Brain microvascular endothelial cell (primary cell): ENCODE measurements around the gene RCCD1.

ENCODE experiments used
- DNase-seq: peaks from one replicate; pipeline ENCODE4 v3.0.0-alpha.2; 2020
- H3K27ac ChIP-seq: fragments of 250-450 bp; sonication (Bioruptor Pico); 2 replicates; pipeline ENCODE4 v1.5.1; 2020; ENCODE audit warnings: mild to moderate bottlenecking, moderate library complexity
- H3K27me3 ChIP-seq: fragments of 250-450 bp; sonication (Bioruptor Pico); replicated peaks from 2 replicates; pipeline ENCODE4 v1.5.1; 2020; ENCODE audit warnings: mild to moderate bottlenecking
- H3K36me3 ChIP-seq: fragments of 250-450 bp; sonication (Bioruptor Pico); replicated peaks from 2 replicates; pipeline ENCODE4 v1.5.1; 2020; ENCODE audit warnings: mild to moderate bottlenecking
- H3K4me3 ChIP-seq: 2 replicates; pipeline ENCODE4 v1.5.1; 2011; ENCODE audit warnings: low read depth, mild to moderate bottlenecking, control low read depth, low read length, moderate library complexity
- in situ Hi-C: cut with HindIII; loops from 2 replicates; pipeline ENCODE4 v1.10.0; 2017; ENCODE audit warnings: low sequenced_read_pairs, low pct_ligation_motif_present
- TF ChIP-seq, protein P1 (sequence below): IDR thresholded peaks from 2 replicates; pipeline ENCODE4 v1.5.1; 2011; ENCODE audit warnings: low read depth, mild to moderate bottlenecking, moderate library complexity, low read length, control low read depth, inconsistent platforms; ENCODE audit errors: missing control alignments

The RCCD1 gene

DNA sequence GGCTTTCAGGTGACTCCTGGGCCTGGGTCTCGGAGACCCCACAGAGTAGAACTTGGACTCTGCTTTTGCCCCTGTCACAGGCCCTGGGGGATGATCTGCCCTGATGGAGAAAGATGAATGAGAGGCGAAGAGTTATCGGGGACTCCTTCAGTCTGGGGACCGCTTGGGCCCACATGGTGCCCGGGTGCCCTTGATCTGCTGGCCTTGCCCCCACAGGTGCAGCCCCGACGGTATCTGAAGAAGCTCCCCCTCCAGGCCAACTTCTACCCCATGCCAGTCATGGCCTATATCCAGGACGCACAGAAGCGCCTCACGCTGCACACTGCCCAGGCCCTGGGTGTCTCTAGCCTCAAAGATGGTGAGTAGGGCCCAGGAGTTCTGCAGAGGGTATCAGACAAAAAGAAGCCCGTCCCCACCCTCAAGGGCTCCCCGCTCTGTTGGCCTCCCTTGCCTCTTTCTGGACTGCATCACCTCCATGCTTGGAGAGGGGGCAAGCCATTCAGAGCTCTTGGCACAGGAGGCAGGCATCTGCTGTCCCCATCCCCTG is 41.2 kb upstream of the RCCD1 start:
- DNase-seq, result no peak
- in situ Hi-C loops, result no loop called here
- Histone ChIP-seq H3K4me3 (no peak overlapping the region), H3K27me3 (no peaks in the 10 kb centered on the region), H3K36me3 (peaks cover 39% of the 10 kb centered on the region), H3K27ac (no peak overlapping the region)
- TF ChIP-seq, protein P1, sequence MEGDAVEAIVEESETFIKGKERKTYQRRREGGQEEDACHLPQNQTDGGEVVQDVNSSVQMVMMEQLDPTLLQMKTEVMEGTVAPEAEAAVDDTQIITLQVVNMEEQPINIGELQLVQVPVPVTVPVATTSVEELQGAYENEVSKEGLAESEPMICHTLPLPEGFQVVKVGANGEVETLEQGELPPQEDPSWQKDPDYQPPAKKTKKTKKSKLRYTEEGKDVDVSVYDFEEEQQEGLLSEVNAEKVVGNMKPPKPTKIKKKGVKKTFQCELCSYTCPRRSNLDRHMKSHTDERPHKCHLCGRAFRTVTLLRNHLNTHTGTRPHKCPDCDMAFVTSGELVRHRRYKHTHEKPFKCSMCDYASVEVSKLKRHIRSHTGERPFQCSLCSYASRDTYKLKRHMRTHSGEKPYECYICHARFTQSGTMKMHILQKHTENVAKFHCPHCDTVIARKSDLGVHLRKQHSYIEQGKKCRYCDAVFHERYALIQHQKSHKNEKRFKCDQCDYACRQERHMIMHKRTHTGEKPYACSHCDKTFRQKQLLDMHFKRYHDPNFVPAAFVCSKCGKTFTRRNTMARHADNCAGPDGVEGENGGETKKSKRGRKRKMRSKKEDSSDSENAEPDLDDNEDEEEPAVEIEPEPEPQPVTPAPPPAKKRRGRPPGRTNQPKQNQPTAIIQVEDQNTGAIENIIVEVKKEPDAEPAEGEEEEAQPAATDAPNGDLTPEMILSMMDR, result no peak

DNA sequence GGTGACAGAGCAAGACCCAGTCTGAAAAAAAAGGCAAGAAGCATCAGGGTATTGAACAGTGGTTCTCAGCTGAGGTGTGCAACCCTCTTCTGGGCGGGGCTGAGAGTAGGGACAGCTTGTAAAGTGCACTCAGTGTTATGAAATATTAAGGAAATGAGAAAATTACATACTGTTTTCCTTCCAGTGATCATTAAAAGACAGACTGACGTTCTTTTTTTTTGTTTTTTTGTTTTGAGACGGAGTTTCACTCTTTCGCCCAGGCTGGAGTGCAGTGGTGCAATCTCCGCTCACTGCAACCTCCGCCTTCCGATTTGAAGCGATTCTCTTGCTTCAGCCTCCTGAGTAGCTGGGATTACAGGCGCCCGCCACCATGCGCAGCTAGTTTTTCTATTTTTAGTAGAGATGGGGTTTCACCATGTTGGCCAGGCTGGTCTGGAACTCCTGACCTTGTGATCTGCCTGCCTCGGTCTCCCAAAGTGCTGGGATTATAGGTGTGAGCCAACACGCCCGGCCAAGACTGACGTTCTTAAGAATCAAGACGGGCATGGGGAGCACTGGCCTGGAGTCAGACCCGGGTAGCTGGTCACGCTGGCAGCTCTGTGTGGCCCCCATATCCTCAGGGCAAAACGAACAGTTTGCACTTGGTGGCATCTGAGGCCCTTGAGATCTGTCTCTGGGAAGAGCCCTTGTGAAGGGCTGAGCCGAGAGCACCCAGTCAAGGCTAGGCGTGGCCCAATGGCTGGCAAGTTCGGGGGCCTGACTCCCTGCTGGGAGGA is 40.2 kb upstream of the RCCD1 start:
- DNase-seq, result no peak
- Histone ChIP-seq H3K4me3 (no peak overlapping the region), H3K27me3 (no peaks in the 10 kb centered on the region), H3K36me3 (peaks cover 46% of the 10 kb centered on the region), H3K27ac (no peak overlapping the region)
- TF ChIP-seq, protein P1, result no peak
- in situ Hi-C loops, result no loop called here

DNA sequence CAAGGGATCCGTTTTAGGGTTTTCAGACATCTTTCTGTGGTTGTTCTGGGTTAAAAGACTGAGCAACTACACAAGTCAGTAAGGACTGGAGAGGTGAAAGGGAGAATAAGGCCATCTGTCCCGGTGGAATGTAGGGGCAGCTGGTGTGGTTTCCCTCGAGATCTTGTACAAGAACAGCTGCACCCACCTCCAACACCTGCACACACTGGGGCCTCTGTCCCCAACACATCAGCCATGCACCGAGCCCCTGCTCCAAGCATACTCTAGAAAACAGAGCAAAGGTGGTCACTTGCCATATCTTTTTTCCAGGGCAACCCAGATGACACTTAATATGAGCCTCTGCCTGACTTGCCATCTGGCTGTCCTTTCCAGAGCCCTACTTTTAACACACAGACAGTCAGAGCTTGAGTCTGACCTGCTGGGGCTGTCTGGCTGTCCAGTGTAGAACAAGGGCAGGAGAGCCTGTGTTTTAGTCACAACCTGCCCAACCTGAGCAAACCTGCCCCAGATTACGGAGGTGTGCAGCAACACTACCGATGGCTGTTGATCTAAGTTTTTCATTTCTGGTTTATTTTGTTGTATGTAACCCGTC is 39.4 kb upstream of the RCCD1 start:
- H3K4me3 ChIP-seq, result no peak overlapping the region
- TF ChIP-seq, protein P1, result no peak
- H3K27me3 ChIP-seq, result no peaks in the 10 kb centered on the region
- peaks cover 50% of the 10 kb centered on the region for H3K36me3 ChIP-seq
- peak overlapping the region; percentile 44 for H3K27ac ChIP-seq
- no peak for DNase-seq
- in situ Hi-C loops, result no loop called here

DNA sequence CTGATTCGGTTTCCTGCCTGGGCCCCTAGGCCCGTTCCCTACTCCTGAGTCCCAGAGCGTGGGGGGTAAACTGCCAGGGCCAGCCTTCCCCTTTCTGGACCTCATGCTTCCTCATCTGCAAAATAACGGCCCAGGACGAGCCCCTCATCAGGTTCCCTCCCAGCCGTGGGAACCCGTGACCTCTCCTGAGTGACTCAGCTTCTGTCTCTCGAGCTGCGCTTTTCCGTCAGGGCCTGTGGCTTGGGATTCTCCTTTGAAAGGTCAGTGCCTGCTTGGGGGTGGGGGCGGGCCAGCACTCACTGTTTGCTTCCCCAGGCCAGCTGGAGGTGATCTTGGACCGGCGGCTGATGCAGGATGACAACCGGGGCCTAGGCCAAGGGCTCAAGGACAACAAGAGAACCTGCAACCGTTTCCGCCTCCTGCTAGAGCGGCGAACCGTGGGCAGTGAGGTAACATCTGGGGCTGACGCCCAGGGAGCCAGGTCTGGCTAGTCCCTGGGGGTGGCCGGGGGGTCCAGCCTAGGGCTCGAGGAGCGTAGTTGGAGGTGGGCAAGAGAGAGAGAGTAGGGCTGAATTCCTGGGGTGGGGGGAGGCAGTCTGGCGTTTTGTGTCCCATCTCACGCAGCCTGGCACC is 38.8 kb upstream of the RCCD1 start:
- Histone ChIP-seq H3K27ac (peak overlapping the region; percentile 44), H3K4me3 (no peak overlapping the region), H3K36me3 (peaks cover 47% of the 10 kb centered on the region), H3K27me3 (no peaks in the 10 kb centered on the region)
- DNase-seq, result peak; percentile 76
- in situ Hi-C loops, result no loop called here
- TF ChIP-seq, protein P1, result no peak

DNA sequence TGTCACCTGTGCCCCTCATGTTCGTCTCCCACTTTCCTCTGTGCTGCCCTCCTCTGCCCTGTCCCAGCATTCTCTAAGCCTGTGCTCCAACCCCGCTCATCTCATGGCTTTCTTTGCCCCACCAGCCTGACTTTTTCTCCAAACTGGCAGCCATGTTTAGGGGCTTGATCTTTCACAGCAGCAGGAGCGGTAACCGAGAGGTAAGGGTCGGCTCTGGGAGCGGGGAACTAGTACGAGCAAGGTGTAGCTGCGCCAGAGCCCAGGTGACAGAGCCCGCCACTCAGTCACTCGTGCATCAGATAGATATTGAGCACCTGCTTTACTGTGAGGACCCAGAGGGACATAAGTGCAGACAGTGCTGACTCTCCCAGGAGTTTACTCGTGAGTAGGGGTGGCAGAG is 38.2 kb upstream of the RCCD1 start:
- Histone ChIP-seq H3K36me3 (peaks cover 44% of the 10 kb centered on the region), H3K27me3 (no peaks in the 10 kb centered on the region), H3K4me3 (no peak overlapping the region), H3K27ac (no peak overlapping the region)
- TF ChIP-seq, protein P1, result no peak
- in situ Hi-C loops, result no loop called here
- DNase-seq, result no peak
